Right atrium auricular region (tissue), 2 donors: Measurements from ENCODE around the gene PRKRIP1. TPM values are rescaled to one million over a fixed set of nuclear protein-coding genes. Genes with fewer than 3 reads are reported as not detected.

Experiments used
- DNase-seq: peaks from one replicate; pipeline ENCODE4 v3.0.0-alpha.2; 2019; ENCODE audit warnings: low spot score
- H3K27ac ChIP-seq, 2 donors: fragments of 200-600 bp; sonication (generic); 1 replicate in 1 of 2; 2 replicates in 1 of 2; pipeline ENCODE4 v1.5.1; 2016 to 2019
- H3K27me3 ChIP-seq, 2 donors: fragments of 200-600 bp; sonication (generic); one replicate each; pipeline versions ENCODE4 v1.5.1 to v1.6.0; 2017 to 2019
- H3K36me3 ChIP-seq: fragments of 200-600 bp; sonication (generic); one replicate; pipeline ENCODE4 v1.5.1; 2016
- H3K4me1 ChIP-seq, 2 donors: fragments of 200-600 bp; sonication (generic); one replicate each; pipeline versions ENCODE4 v1.5.1 to v1.6.0; 2017 to 2019
- H3K4me3 ChIP-seq, 2 donors: fragments of 200-600 bp; sonication (generic); 1 replicate in 1 of 2; 2 replicates in 1 of 2; pipeline ENCODE4 v1.5.1; 2017 to 2019; ENCODE audit warnings: mild to moderate bottlenecking in 1 of 2, moderate library complexity in 1 of 2
- H3K9me3 ChIP-seq, 2 donors: fragments of 200-600 bp; sonication (generic); one replicate each; pipeline ENCODE4 v1.5.1; 2019
- CTCF ChIP-seq, 2 donors: fragments of 200-600 bp; sonication (generic); IDR thresholded peaks; one replicate each; pipeline ENCODE4 v1.5.1; 2019; ENCODE audit warnings: antibody characterized with exemption in 2 of 2
- total RNA-seq, 2 donors: library from RNA; depleted of rRNA; stranded (reverse); fragments of >200 nt; gene quantifications; one replicate each; pipeline ENCODE4 v1.1.0, GENCODE V29; 2016

PRKRIP1 gene
- total RNA-seq, 2 donors from 2014 or later = 9.6 to 9.8 TPM

GRCh38 chr7:102456327-102456726, 60.2 kb downstream of the PRKRIP1 start:
- no peak for DNase-seq
- Histone ChIP-seq H3K9me3 (no peaks in the 10 kb centered on the region), H3K27me3 (no peaks in the 10 kb centered on the region), H3K4me3 (no peak overlapping the region), H3K4me1 (no peaks in the 10 kb centered on the region), H3K36me3 (peaks cover 32% of the 10 kb centered on the region), H3K27ac (no peak overlapping the region)
- TF ChIP-seq CTCF (IDR thresholded peaks at IDR 0.05) = no peak

GRCh38 chr7:102457352-102457924, 61.3 kb downstream of the PRKRIP1 start:
- no peak for TF ChIP-seq CTCF (IDR thresholded peaks at IDR 0.05)
- H3K4me3 ChIP-seq = no peak overlapping the region
- no peak for DNase-seq
- H3K9me3 ChIP-seq = no peaks in the 10 kb centered on the region
- no peak overlapping the region for H3K27ac ChIP-seq
- H3K4me1 ChIP-seq = no peaks in the 10 kb centered on the region
- H3K36me3 ChIP-seq = peaks cover 32% of the 10 kb centered on the region
- no peaks in the 10 kb centered on the region for H3K27me3 ChIP-seq

- no peaks in the 10 kb centered on the region for H3K27me3 ChIP-seq
- no peaks in the 10 kb centered on the region for H3K9me3 ChIP-seq
- DNase-seq = no peak
- peaks cover 0 to 7% of the 10 kb centered on the region in 2 donors for H3K4me1 ChIP-seq
- H3K4me3 ChIP-seq = no peak overlapping the region
- peaks cover 32% of the 10 kb centered on the region for H3K36me3 ChIP-seq
- no peak for TF ChIP-seq CTCF (IDR thresholded peaks at IDR 0.05)
- H3K27ac ChIP-seq = no peak overlapping the region
Measured at GRCh38 chr7:102459221-102459844, 63.2 kb downstream of the PRKRIP1 start.

GRCh38 chr7:102460467-102460866, 64.3 kb downstream of the PRKRIP1 start:
- H3K9me3 ChIP-seq = no peaks in the 10 kb centered on the region
- TF ChIP-seq CTCF (IDR thresholded peaks at IDR 0.05) = no peak
- no peak overlapping the region for H3K4me3 ChIP-seq
- no peak overlapping the region for H3K27ac ChIP-seq
- DNase-seq = no peak
- H3K36me3 ChIP-seq = peaks cover 32% of the 10 kb centered on the region
- peaks cover 0 to 8% of the 10 kb centered on the region in 2 donors for H3K4me1 ChIP-seq
- no peaks in the 10 kb centered on the region for H3K27me3 ChIP-seq

- Histone ChIP-seq H3K9me3 (no peaks in the 10 kb centered on the region), H3K36me3 (peaks cover 5% of the 10 kb centered on the region), H3K4me1 (peaks cover 0 to 17% of the 10 kb centered on the region in 2 donors), H3K27me3 (no peaks in the 10 kb centered on the region), H3K27ac (peak overlapping the region; percentile 75 to 76), H3K4me3 (peak overlapping the region; percentile 71 to 99)
- no peak for TF ChIP-seq CTCF (IDR thresholded peaks at IDR 0.05)
- DNase-seq = no peak
Measured at GRCh38 chr7:102463841-102464576, 67.8 kb downstream of the PRKRIP1 start.
